DOHH2 (cell line): ENCODE measurements around the gene TXNDC2.

ENCODE experiments used
- H3F3A ChIP-seq: fragments of 200-600 bp; sonication (generic), shearing (Covaris generic); 2 replicates; pipeline ENCODE4 v1.6.0; 2016; ENCODE audit warnings: antibody characterized with exemption, mild to moderate bottlenecking; ENCODE audit not compliant: control insufficient read depth, insufficient read depth
- H3K27ac ChIP-seq: fragments of 200-600 bp; sonication (generic); 2 replicates; pipeline ENCODE4 v1.5.1; 2014; ENCODE audit warnings: low read depth, mild to moderate bottlenecking, low read length, moderate library complexity
- H3K27me3 ChIP-seq: fragments of 200-600 bp; sonication (generic); 2 replicates; pipeline ENCODE4 v1.6.1; 2014; ENCODE audit warnings: mild to moderate bottlenecking, low read length, mixed read lengths; ENCODE audit not compliant: control insufficient read depth
- H3K36me3 ChIP-seq: fragments of 200-600 bp; sonication (generic); 2 replicates; pipeline ENCODE4 v1.6.1; 2014; ENCODE audit warnings: mild to moderate bottlenecking, low read length, moderate library complexity, mixed read lengths; ENCODE audit not compliant: control insufficient read depth
- H3K4me1 ChIP-seq: fragments of 200-600 bp; sonication (generic); 2 replicates; pipeline ENCODE4 v1.6.1; 2014; ENCODE audit warnings: mild to moderate bottlenecking, low read length, mixed read lengths; ENCODE audit not compliant: control insufficient read depth
- H3K4me2 ChIP-seq: fragments of 200-600 bp; sonication (generic); 2 replicates; pipeline ENCODE4 v1.6.0; 2014; ENCODE audit warnings: mild to moderate bottlenecking, low read length, moderate library complexity
- H3K4me3 ChIP-seq: fragments of 200-600 bp; sonication (generic); 2 replicates; pipeline ENCODE4 v1.5.1; 2014; ENCODE audit warnings: mild to moderate bottlenecking, low read length, mixed read lengths
- H3K79me2 ChIP-seq: fragments of 200-600 bp; sonication (generic); 2 replicates; pipeline ENCODE4 v1.6.1; 2014; ENCODE audit warnings: mild to moderate bottlenecking, low read length, mixed read lengths; ENCODE audit not compliant: control insufficient read depth
- H3K9me2 ChIP-seq: fragments of 200-600 bp; sonication (generic); replicated peaks from 2 replicates; pipeline ENCODE4 v1.6.1; 2014; ENCODE audit warnings: mild to moderate bottlenecking, low read length, mixed read lengths; ENCODE audit not compliant: control insufficient read depth
- H3K9me3 ChIP-seq: fragments of 200-600 bp; sonication (generic); 2 replicates; pipeline ENCODE4 v1.6.1; 2014; ENCODE audit warnings: antibody characterized with exemption, low read length, mixed read lengths; ENCODE audit not compliant: control insufficient read depth, insufficient read depth
- H4K20me1 ChIP-seq: fragments of 200-600 bp; sonication (generic); 2 replicates; pipeline ENCODE4 v1.6.0; 2014; ENCODE audit warnings: low read depth, mild to moderate bottlenecking, antibody characterized with exemption, low read length, moderate library complexity; ENCODE audit not compliant: control insufficient read depth, insufficient read depth
- CTCF ChIP-seq: fragments of 200-600 bp; sonication (generic); IDR thresholded peaks from one replicate; pipeline ENCODE4 v1.5.1; 2014; ENCODE audit warnings: antibody characterized with exemption, mild to moderate bottlenecking, low read depth, low read length; ENCODE audit not compliant: poor library complexity, severe bottlenecking
- EZH2phosphoT487 ChIP-seq: fragments of 200-600 bp; sonication (generic); IDR thresholded peaks from 2 replicates; pipeline ENCODE4 v1.6.1; 2017; ENCODE audit warnings: borderline replicate concordance, mild to moderate bottlenecking, antibody characterized with exemption, low read length, moderate library complexity, mixed read lengths

TXNDC2 gene

GRCh38 chr18:9861157-9861556, 24.6 kb upstream of the TXNDC2 start:
- H3K27ac ChIP-seq, result no peak overlapping the region
- no peak for TF ChIP-seq CTCF
- TF ChIP-seq EZH2phosphoT487, result no peak

GRCh38 chr18:9861933-9862332, 23.8 kb upstream of the TXNDC2 start:
- H3K36me3 ChIP-seq, result no peaks in the 10 kb centered on the region
- TF ChIP-seq EZH2phosphoT487 (no peak), CTCF (no peak)

More at GRCh38 chr18:9861157-9861556, 24.6 kb upstream of the TXNDC2 start:
- Histone ChIP-seq H3K9me2 (no peaks in the 10 kb centered on the region), H4K20me1 (no peaks in the 10 kb centered on the region), H3K79me2 (no peaks in the 10 kb centered on the region), H3K9me3 (peaks cover 3% of the 10 kb centered on the region; the same call in 1 of the 2 replicates), H3K4me1 (no peaks in the 10 kb centered on the region), H3K36me3 (no peaks in the 10 kb centered on the region), H3K27me3 (peaks cover 8% of the 10 kb centered on the region; the same call in 1 of the 2 replicates), H3K4me3 (no peak overlapping the region), H3F3A (no peaks in the 10 kb centered on the region), H3K4me2 (no peak overlapping the region)

GRCh38 chr18:9862686-9863085, 23.1 kb upstream of the TXNDC2 start:
- Histone ChIP-seq H3K4me2 (no peak overlapping the region), H3K9me2 (no peaks in the 10 kb centered on the region), H3K36me3 (no peaks in the 10 kb centered on the region)

More at GRCh38 chr18:9861933-9862332, 23.8 kb upstream of the TXNDC2 start:
- H3F3A ChIP-seq, result no peaks in the 10 kb centered on the region
- no peaks in the 10 kb centered on the region for H4K20me1 ChIP-seq
- H3K4me2 ChIP-seq, result no peak overlapping the region
- H3K27ac ChIP-seq, result no peak overlapping the region
- no peaks in the 10 kb centered on the region for H3K9me2 ChIP-seq
- H3K27me3 ChIP-seq, result peaks cover 5% of the 10 kb centered on the region; the same call in 1 of the 2 replicates
- H3K79me2 ChIP-seq, result no peaks in the 10 kb centered on the region
- H3K4me3 ChIP-seq, result no peak overlapping the region
- peaks cover 3% of the 10 kb centered on the region; the same call in 1 of the 2 replicates for H3K9me3 ChIP-seq
- no peaks in the 10 kb centered on the region for H3K4me1 ChIP-seq

More at GRCh38 chr18:9862686-9863085, 23.1 kb upstream of the TXNDC2 start:
- H3K9me3 ChIP-seq, result peaks cover 3% of the 10 kb centered on the region; the same call in 1 of the 2 replicates
- no peaks in the 10 kb centered on the region for H3K79me2 ChIP-seq
- no peak overlapping the region for H3K27ac ChIP-seq
- no peaks in the 10 kb centered on the region for H3K4me1 ChIP-seq
- H4K20me1 ChIP-seq, result no peaks in the 10 kb centered on the region
- H3K4me3 ChIP-seq, result no peak overlapping the region
- peaks cover 5% of the 10 kb centered on the region; the same call in 1 of the 2 replicates for H3K27me3 ChIP-seq
- H3F3A ChIP-seq, result no peaks in the 10 kb centered on the region
- TF ChIP-seq EZH2phosphoT487 (no peak), CTCF (no peak)
